Large intestine (tissue), 3 donors: ENCODE measurements around the gene COL6A5. TPM values are rescaled to one million over a fixed set of nuclear protein-coding genes. Genes with fewer than 3 reads are reported as not detected.
A peak's percentile ranks its signal among the peaks of the same experiment; 100 is the strongest.

Experiments
- DNase-seq, 2 donors: peaks; one replicate each; pipeline versions ENCODE4 v3.0.0 to v3.0.0-alpha.2; 2013
- H3K27ac ChIP-seq: one replicate; pipeline ENCODE4 v1.5.1; 2013; ENCODE audit warnings: low read length
- H3K27me3 ChIP-seq: 2 replicates; pipeline ENCODE4 v1.6.1; 2013; ENCODE audit warnings: low read length; ENCODE audit not compliant: control insufficient read depth, insufficient read depth
- H3K36me3 ChIP-seq: 2 replicates; pipeline ENCODE4 v1.6.1; 2013; ENCODE audit warnings: low read length; ENCODE audit not compliant: control insufficient read depth, insufficient read depth
- H3K4me1 ChIP-seq: one replicate; pipeline ENCODE4 v1.6.1; 2013; ENCODE audit warnings: low read length; ENCODE audit not compliant: control insufficient read depth, insufficient read depth
- H3K4me3 ChIP-seq: one replicate; pipeline ENCODE4 v1.5.1; 2013; ENCODE audit warnings: low read length
- H3K9me3 ChIP-seq: one replicate; pipeline ENCODE4 v1.6.1; 2013; ENCODE audit warnings: mild to moderate bottlenecking, low read depth, low read length, moderate library complexity; ENCODE audit not compliant: control insufficient read depth
- WGBS: methylation state at CpG from one replicate; pipeline ENCODE4 v1.1.5; 2013; ENCODE audit warnings: low lambda C conversion rate; ENCODE audit not compliant: insufficient coverage; 5-methylcytosine and 5-hydroxymethylcytosine counted together
- polyA plus RNA-seq: library from polyadenylated mRNA; unstranded; fragments of 120-200 nt; gene quantifications from one replicate; pipeline ENCODE4 v1.2.1, GENCODE V29; 2013

The COL6A5 gene
- polyA plus RNA-seq, 1 donor, result 2.2 TPM

GRCh38 chr3:130514681-130515080 lies 169.2 kb downstream of the COL6A5 start:
- no peak for DNase-seq
- Histone ChIP-seq H3K36me3 (no peaks in the 10 kb centered on the region), H3K4me1 (no peaks in the 10 kb centered on the region), H3K27ac (no peak overlapping the region), H3K9me3 (no peaks in the 10 kb centered on the region), H3K27me3 (peaks cover 28% of the 10 kb centered on the region), H3K4me3 (no peak overlapping the region)
- WGBS, result no CpG with 5 or more reads among the region's 1 CpG

GRCh38 chr3:130515755-130516154 lies 170.3 kb downstream of the COL6A5 start:
- WGBS, result no CpG with 5 or more reads among the region's 2 CpGs
- H3K36me3 ChIP-seq, result no peaks in the 10 kb centered on the region
- DNase-seq, result no peak
- H3K9me3 ChIP-seq, result no peaks in the 10 kb centered on the region
- H3K4me1 ChIP-seq, result no peaks in the 10 kb centered on the region
- H3K27ac ChIP-seq, result no peak overlapping the region
- no peak overlapping the region for H3K4me3 ChIP-seq
- H3K27me3 ChIP-seq, result peaks cover 28% of the 10 kb centered on the region

GRCh38 chr3:130516645-130517512 lies 171.4 kb downstream of the COL6A5 start, which contains the start of gene COL6A6:
Gene COL6A6 (plus strand): TSS chr3:130517177. CDS start chr3:130560365, 43,188 bp downstream.
- no peak within 1 kb of the TSS for H3K27ac ChIP-seq
- H3K4me3 ChIP-seq, result peak within 1 kb of the TSS; percentile 13
- no peaks in the 10 kb centered on the region for H3K9me3 ChIP-seq
- H3K4me1 ChIP-seq, result no peaks in the 10 kb centered on the region
- H3K27me3 ChIP-seq, result peaks cover 28% of the 10 kb centered on the region
- no peaks in the 10 kb centered on the region for H3K36me3 ChIP-seq
- DNase-seq, result peak in 1 of 2 donors; percentile 5
- WGBS, result 7% methylated on average over 2 of the region's 58 CpGs

- Histone ChIP-seq H3K27ac (no peak overlapping the region), H3K27me3 (peaks cover 28% of the 10 kb centered on the region), H3K4me1 (no peaks in the 10 kb centered on the region), H3K9me3 (no peaks in the 10 kb centered on the region), H3K4me3 (no peak overlapping the region), H3K36me3 (no peaks in the 10 kb centered on the region)
- no peak for DNase-seq
- WGBS, result 33% methylated on average over 3 of the region's 11 CpGs
Measured at GRCh38 chr3:130517602-130518001, 172.1 kb downstream of the COL6A5 start.

- no peak for DNase-seq
- no peaks in the 10 kb centered on the region for H3K9me3 ChIP-seq
- WGBS, result 89% methylated on average over 3 of the region's 4 CpGs
- H3K4me3 ChIP-seq, result no peak overlapping the region
- H3K36me3 ChIP-seq, result no peaks in the 10 kb centered on the region
- H3K4me1 ChIP-seq, result no peaks in the 10 kb centered on the region
- H3K27ac ChIP-seq, result no peak overlapping the region
- H3K27me3 ChIP-seq, result peaks cover 33% of the 10 kb centered on the region
Measured at GRCh38 chr3:130519754-130520153, 174.3 kb downstream of the COL6A5 start.

- no peaks in the 10 kb centered on the region for H3K9me3 ChIP-seq
- H3K36me3 ChIP-seq, result no peaks in the 10 kb centered on the region
- peaks cover 11% of the 10 kb centered on the region for H3K27me3 ChIP-seq
- WGBS, result 100% methylated on average over 1 of the region's 2 CpGs
- DNase-seq, result no peak
- no peaks in the 10 kb centered on the region for H3K4me1 ChIP-seq
- no peak overlapping the region for H3K4me3 ChIP-seq
- no peak overlapping the region for H3K27ac ChIP-seq
Measured at GRCh38 chr3:130522399-130522798, 176.9 kb downstream of the COL6A5 start.

GRCh38 chr3:130527426-130527825 lies 182.0 kb downstream of the COL6A5 start:
- peaks cover 4% of the 10 kb centered on the region for H3K27me3 ChIP-seq
- H3K4me3 ChIP-seq, result no peak overlapping the region
- no peak overlapping the region for H3K27ac ChIP-seq
- no CpG with 5 or more reads among the region's 1 CpG for WGBS
- no peaks in the 10 kb centered on the region for H3K9me3 ChIP-seq
- no peak for DNase-seq
- H3K36me3 ChIP-seq, result no peaks in the 10 kb centered on the region
- H3K4me1 ChIP-seq, result no peaks in the 10 kb centered on the region

GRCh38 chr3:130528120-130528519 lies 182.6 kb downstream of the COL6A5 start:
- no peak for DNase-seq
- no peaks in the 10 kb centered on the region for H3K4me1 ChIP-seq
- H3K9me3 ChIP-seq, result no peaks in the 10 kb centered on the region
- no peaks in the 10 kb centered on the region for H3K36me3 ChIP-seq
- H3K27me3 ChIP-seq, result peaks cover 4% of the 10 kb centered on the region
- H3K27ac ChIP-seq, result no peak overlapping the region
- no CpG with 5 or more reads among the region's 1 CpG for WGBS
- no peak overlapping the region for H3K4me3 ChIP-seq

GRCh38 chr3:130529486-130530215 lies 184.2 kb downstream of the COL6A5 start:
- peak; percentile 53 to 66 for DNase-seq
- Histone ChIP-seq H3K27me3 (no peaks in the 10 kb centered on the region), H3K4me1 (no peaks in the 10 kb centered on the region), H3K4me3 (no peak overlapping the region), H3K36me3 (no peaks in the 10 kb centered on the region), H3K27ac (peak overlapping the region; percentile 24), H3K9me3 (no peaks in the 10 kb centered on the region)
- WGBS, result no CpG with 5 or more reads among the region's 5 CpGs

GRCh38 chr3:130533247-130533646 lies 187.8 kb downstream of the COL6A5 start:
- H3K4me3 ChIP-seq, result no peak overlapping the region
- no CpG with 5 or more reads among the region's 2 CpGs for WGBS

More at GRCh38 chr3:130533247-130533646, 187.8 kb downstream of the COL6A5 start:
- H3K36me3 ChIP-seq, result no peaks in the 10 kb centered on the region
- no peaks in the 10 kb centered on the region for H3K9me3 ChIP-seq
- DNase-seq, result no peak
- H3K27me3 ChIP-seq, result no peaks in the 10 kb centered on the region
- H3K4me1 ChIP-seq, result no peaks in the 10 kb centered on the region
- no peak overlapping the region for H3K27ac ChIP-seq
